ENCODE data around the gene CD47.

CD47 gene

GRCh38 chr3:108060331-108060730 is 30.5 kb downstream of the CD47 start:
- DNase-seq (ENCODE audit: low read depth, low spot score) = no peak
- POLR2A ChIA-PET = no interaction called here
- H3K4me3 ChIP-seq (ENCODE audit: low read depth, low read length) = no peak overlapping the region
- TF ChIP-seq, protein P1, sequence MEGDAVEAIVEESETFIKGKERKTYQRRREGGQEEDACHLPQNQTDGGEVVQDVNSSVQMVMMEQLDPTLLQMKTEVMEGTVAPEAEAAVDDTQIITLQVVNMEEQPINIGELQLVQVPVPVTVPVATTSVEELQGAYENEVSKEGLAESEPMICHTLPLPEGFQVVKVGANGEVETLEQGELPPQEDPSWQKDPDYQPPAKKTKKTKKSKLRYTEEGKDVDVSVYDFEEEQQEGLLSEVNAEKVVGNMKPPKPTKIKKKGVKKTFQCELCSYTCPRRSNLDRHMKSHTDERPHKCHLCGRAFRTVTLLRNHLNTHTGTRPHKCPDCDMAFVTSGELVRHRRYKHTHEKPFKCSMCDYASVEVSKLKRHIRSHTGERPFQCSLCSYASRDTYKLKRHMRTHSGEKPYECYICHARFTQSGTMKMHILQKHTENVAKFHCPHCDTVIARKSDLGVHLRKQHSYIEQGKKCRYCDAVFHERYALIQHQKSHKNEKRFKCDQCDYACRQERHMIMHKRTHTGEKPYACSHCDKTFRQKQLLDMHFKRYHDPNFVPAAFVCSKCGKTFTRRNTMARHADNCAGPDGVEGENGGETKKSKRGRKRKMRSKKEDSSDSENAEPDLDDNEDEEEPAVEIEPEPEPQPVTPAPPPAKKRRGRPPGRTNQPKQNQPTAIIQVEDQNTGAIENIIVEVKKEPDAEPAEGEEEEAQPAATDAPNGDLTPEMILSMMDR (IDR thresholded peaks at IDR 0.05; ENCODE audit: insufficient read depth, low read length, missing control alignments) = no peak
- CTCF ChIA-PET = no interaction called here

GRCh38 chr3:108055931-108056330 is 34.9 kb downstream of the CD47 start:
- DNase-seq (ENCODE audit: low read depth, low spot score) = no peak
- CTCF ChIA-PET = no interaction called here
- H3K4me3 ChIP-seq (ENCODE audit: low read depth, low read length) = no peak overlapping the region
- TF ChIP-seq, protein P1 (IDR thresholded peaks at IDR 0.05; ENCODE audit: insufficient read depth, low read length, missing control alignments) = no peak
- POLR2A ChIA-PET = no interaction called here

- no peak for DNase-seq (ENCODE audit: low read depth, low spot score)
- H3K4me3 ChIP-seq (ENCODE audit: low read depth, low read length) = no peak overlapping the region
- CTCF ChIA-PET = no interaction called here
- POLR2A ChIA-PET = no interaction called here
- TF ChIP-seq, protein P1 (IDR thresholded peaks at IDR 0.05; ENCODE audit: insufficient read depth, low read length, missing control alignments) = no peak
Observed at GRCh38 chr3:108054935-108055334, 35.9 kb downstream of the CD47 start.

- ChIA-PET POLR2A (no interaction called here), CTCF (interaction anchor here (1.0 kb wide), 1 partner anchor 10 kb away, joined by 5 read pairs; no protein-coding TSS in a partner anchor)
- no peak for DNase-seq (ENCODE audit: low read depth, low spot score)
- TF ChIP-seq, protein P1 (IDR thresholded peaks at IDR 0.05; ENCODE audit: insufficient read depth, low read length, missing control alignments) = no peak
- no peak overlapping the region for H3K4me3 ChIP-seq (ENCODE audit: low read depth, low read length)
Observed at GRCh38 chr3:108053483-108053882, 37.3 kb downstream of the CD47 start.

GRCh38 chr3:108053067-108053466 is 37.8 kb downstream of the CD47 start:
- ChIA-PET POLR2A (no interaction called here), CTCF (interaction anchor here (1.0 to 1.4 kb wide), 2 partner anchors 10 to 425 kb away, joined by 4 to 5 read pairs; no protein-coding TSS in a partner anchor)

DNA sequence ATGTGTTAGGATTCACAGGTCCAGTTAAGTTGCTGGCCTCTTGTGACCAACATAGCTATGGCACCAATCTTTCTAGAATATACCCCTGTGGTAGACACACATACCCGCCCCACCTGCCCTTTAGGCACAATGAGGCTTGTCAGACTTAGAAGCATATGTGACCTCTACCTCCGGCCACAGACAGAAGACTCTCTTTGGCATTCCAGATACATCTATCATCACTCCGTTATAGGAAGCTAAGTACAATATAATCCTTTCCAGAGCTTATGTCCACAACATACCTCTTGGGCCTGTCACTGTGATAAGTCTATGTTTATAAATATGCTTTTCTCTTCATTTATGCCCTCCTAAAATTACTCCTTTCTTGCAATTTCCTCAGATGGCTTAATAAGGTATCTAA is 39.8 kb downstream of the CD47 start:
- TF ChIP-seq, protein P1 (IDR thresholded peaks at IDR 0.05; ENCODE audit: insufficient read depth, low read length, missing control alignments) = no peak
- ChIA-PET POLR2A (no interaction called here), CTCF (interaction anchor here (1.3 kb wide), 1 partner anchor 23 kb away, joined by 3 read pairs; no protein-coding TSS in a partner anchor)
- H3K4me3 ChIP-seq (ENCODE audit: low read depth, low read length) = no peak overlapping the region
- DNase-seq (ENCODE audit: low read depth, low spot score) = no peak

More at GRCh38 chr3:108053067-108053466, 37.8 kb downstream of the CD47 start:
- H3K4me3 ChIP-seq (ENCODE audit: low read depth, low read length) = no peak overlapping the region
- TF ChIP-seq, protein P1 (IDR thresholded peaks at IDR 0.05; ENCODE audit: insufficient read depth, low read length, missing control alignments) = no peak
- DNase-seq (ENCODE audit: low read depth, low spot score) = no peak

All from AG04449 (cell line).